Stomach (tissue), 4 donors: ENCODE results near the gene TRIM59.

Source experiments
- POLR2A ChIP-seq, 4 donors: fragments of 450-650 bp; IDR thresholded peaks; one replicate each; pipeline ENCODE4 v1.6.1; 2016; ENCODE audit warnings: antibody characterized with exemption in 4 of 4, control low read depth in 2 of 4, mild to moderate bottlenecking in 1 of 4, moderate library complexity in 1 of 4
- POLR2AphosphoS5 ChIP-seq, 3 donors: sonication (generic); formaldehyde crosslinking; IDR thresholded peaks; one replicate each; pipeline ENCODE4 v1.6.1; 2016; ENCODE audit warnings: antibody characterized with exemption in 3 of 3
- TF ChIP-seq, protein P1 (sequence below), 7 experiments: fragments of 450-650 bp in 4 of 7; fragments of 200-600 bp in 3 of 7; sonication (generic) in 3 of 7; IDR thresholded peaks; one replicate each; pipeline ENCODE4 v1.5.1; 2016 to 2019; ENCODE audit warnings: antibody characterized with exemption in 7 of 7, control low read depth in 2 of 7, mild to moderate bottlenecking in 1 of 7

DNA sequence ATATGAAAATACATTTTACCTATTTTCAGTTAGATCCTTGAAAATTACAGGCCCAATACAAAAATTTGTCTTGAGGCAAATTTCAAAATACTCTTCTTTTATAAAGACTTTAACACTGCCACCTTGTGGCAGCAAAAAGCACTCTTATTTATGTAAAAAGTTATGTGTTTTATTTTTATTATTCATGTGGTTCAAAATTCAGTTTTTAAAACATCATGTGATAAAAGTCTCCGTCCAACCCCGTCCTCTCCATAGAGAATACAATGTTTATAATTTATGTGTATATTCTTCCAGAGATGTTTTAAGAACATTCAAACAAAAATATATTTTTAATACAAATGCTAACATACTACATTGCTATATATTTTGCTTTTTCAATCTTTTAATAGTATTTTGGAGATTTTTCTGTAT, 36.9 kb upstream of the TRIM59 start:
- TF ChIP-seq, protein P1, sequence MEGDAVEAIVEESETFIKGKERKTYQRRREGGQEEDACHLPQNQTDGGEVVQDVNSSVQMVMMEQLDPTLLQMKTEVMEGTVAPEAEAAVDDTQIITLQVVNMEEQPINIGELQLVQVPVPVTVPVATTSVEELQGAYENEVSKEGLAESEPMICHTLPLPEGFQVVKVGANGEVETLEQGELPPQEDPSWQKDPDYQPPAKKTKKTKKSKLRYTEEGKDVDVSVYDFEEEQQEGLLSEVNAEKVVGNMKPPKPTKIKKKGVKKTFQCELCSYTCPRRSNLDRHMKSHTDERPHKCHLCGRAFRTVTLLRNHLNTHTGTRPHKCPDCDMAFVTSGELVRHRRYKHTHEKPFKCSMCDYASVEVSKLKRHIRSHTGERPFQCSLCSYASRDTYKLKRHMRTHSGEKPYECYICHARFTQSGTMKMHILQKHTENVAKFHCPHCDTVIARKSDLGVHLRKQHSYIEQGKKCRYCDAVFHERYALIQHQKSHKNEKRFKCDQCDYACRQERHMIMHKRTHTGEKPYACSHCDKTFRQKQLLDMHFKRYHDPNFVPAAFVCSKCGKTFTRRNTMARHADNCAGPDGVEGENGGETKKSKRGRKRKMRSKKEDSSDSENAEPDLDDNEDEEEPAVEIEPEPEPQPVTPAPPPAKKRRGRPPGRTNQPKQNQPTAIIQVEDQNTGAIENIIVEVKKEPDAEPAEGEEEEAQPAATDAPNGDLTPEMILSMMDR (IDR thresholded peaks at IDR 0.05) = peak in 3 of 7 experiments; percentile 35 to 78 (median 54)
- TF ChIP-seq POLR2A (IDR thresholded peaks at IDR 0.05) = no peak
- no peak for TF ChIP-seq POLR2AphosphoS5 (IDR thresholded peaks at IDR 0.05)
